Prostate gland (tissue), 2 donors: ENCODE measurements around the gene CROCC.
A peak's percentile ranks its signal among the peaks of the same experiment; 100 is the strongest.

Source experiments
- CTCF ChIP-seq, 4 experiments: fragments of 200-600 bp in 2 of 4; fragments of 450-650 bp in 2 of 4; sonication (generic) in 2 of 4; IDR thresholded peaks; 1 replicate in 3 of 4; 2 replicates in 1 of 4; pipeline ENCODE4 v1.5.1; 2016 to 2019; ENCODE audit warnings: antibody characterized with exemption in 4 of 4, mild to moderate bottlenecking in 2 of 4, moderate library complexity in 2 of 4
- POLR2A ChIP-seq: fragments of 450-650 bp; IDR thresholded peaks from one replicate; pipeline ENCODE4 v1.6.1; 2016; ENCODE audit warnings: antibody characterized with exemption, mild to moderate bottlenecking
- POLR2AphosphoS5 ChIP-seq: sonication (generic); formaldehyde crosslinking; IDR thresholded peaks from one replicate; pipeline ENCODE4 v1.6.1; 2017; ENCODE audit warnings: antibody characterized with exemption

- TF ChIP-seq POLR2AphosphoS5 (peak; percentile 99), CTCF (IDR thresholded peaks at IDR 0.05) (peak in 2 of 4 experiments; percentile 31 to 37), POLR2A (peak; percentile 95)
Observed at GRCh38 chr1:16904560-16905109, 17.1 kb upstream of the CROCC start.
